Glomerular visceral epithelial cell (primary cell): ENCODE results near the gene CD164.
"Not testable (repeated sequence)": the region's sequence is repeated elsewhere in the genome, so short reads cannot be mapped to it uniquely, and the experiment has no call there.

Experiments
- DNase-seq: peaks from one replicate; pipeline ENCODE4 v3.0.0-alpha.2; 2016; ENCODE audit errors: extremely low spot score

CD164 gene

DNA sequence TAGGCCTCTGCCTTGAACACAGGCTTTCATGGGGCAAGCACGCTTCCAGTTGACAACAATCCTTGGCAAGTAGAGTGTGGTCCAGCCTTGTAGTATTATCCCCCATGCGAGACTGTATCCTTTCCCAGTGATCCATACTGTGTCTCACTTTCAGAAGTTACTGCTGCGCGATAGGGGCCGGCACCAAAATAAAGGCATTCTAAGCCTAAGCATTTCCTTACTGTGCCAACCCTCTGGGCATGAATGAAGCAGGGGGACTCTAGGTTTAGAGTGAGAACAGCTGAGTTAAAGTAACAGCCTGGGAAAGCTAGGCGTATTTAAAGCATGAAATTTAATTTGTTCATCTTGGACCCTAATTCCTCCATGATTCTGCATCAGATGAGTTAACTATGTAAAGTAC lies 39.4 kb downstream of the CD164 start:
- no peak for DNase-seq

DNA sequence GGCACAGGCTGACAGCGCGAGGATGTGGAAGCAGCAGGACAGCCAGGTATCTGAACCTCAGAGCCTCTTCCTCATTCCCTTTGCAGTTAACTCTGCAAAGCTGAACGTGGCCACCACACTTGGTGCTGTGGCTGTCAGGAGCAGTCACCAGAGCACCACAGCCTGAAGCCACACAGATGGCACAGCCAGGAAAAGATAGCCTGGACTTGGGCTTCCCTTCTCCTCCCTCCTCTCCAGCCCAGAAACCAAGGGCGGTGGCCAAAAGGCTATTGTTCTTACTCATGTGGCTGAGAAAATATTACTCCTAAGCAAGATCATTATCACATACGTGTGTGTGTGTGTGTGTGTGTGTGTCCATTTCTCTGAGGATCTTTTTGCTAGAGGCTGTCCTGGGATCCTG lies 39.8 kb downstream of the CD164 start:
- DNase-seq: no peak

DNA sequence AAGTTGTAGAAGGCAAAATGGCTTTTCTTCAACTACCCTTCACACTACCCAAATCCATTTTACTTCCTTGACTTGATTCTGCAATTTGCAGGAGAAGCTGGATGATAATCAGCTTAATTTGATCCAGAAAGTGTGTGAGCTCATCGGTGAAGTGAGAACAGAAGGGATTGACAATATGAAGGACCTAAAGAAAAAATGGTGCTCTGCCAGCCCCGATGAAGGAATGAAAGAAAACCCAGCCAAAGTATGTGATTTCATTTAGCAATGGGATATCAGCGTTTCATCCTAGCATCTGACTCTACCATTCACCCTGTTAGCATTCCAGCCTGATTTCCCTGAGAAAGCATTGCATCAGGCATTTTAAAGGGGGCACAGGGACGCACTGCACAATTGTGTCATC lies 41.5 kb downstream of the CD164 start:
- no peak for DNase-seq

DNA sequence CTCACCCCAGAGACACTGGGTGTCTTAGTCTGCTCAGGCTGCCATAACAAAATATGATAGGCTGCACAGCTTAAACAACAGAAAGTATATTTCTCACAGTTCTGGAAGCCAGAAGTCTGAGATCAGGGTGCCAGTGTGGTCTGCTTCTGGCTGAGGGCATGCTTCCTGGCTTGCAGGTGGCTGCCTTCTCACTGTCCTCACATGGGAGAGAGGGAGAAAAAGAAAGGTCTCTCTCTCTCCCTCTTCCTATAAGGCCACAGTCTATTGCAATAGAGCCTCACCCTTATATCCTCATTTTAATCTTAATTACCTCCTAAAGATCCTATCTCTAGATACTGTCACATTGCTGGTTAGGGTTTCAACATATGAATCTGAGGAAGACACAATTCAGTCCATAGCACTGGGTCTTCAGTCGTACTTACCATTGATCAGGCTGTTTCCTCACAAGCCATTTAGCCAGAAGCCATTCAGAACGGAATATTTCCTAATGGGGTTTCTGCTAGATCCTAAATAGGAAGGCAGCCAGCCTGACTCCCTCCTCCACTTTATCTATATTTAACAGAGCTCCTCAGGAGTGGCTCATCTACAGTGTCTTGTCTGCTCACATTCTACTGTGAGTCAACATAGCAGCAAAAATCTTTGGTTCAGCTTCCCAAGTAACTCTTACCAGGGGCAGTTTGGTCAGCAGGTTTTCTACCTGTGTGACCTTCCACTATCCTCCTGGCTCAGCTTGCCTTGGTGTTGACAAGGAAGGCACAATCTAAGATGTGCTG lies 42.2 kb downstream of the CD164 start:
- DNase-seq: no peak

DNA sequence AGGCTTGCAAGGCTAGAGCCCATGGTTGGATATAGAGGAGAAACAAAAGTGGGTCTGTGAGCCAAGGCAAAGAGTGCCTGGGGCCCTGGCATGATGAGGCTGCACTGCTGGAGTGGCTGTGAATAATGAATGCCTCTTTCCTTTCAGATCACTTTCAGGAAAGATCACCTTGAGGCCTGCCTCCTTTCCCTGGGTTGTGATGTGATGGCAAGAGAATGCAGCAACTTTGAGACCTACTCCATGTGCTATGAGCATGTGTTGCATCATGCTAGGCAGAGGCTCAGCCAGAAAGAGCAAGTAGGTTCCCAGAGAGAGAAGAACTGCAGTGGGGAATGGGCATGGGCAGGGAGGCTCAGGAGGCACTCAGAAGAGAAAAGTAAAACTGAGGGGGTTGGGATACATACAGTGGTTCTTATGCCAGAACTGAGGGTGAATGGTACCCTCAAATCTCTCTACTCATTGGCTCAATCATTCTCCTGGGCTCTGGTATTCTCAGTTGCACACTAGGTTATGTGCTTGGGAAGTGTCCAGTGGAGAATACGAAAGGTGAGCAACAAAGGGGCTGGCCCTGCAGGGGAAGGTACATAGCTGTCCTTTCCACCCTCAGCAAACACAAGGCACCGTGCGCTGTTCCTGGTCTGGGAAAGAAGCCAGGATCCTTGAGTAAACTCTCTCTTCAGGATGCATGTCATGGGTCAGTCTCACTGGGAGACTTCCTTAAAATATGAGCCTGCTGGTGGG lies 45.9 kb downstream of the CD164 start:
- no peak for DNase-seq

DNA sequence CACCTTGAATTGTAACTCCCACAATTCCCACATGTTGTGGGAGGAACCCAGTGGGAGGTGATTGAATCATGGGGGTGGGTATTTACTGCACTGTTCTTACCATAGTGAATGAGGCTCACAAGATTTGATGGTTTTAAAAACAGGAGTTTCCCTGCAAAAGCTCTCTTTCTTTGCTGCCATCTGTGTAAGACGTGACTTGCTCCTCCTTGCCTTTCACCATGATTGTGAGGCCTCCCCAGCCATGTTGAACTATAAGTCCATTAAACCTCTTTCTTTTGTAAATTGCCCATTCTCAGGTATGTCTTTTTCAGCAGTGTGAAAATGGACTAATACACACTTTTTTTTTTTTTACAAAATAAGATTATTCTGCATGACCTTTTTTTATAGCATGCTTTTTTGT lies 48.4 kb downstream of the CD164 start:
- not testable (repeated sequence) for DNase-seq

DNA sequence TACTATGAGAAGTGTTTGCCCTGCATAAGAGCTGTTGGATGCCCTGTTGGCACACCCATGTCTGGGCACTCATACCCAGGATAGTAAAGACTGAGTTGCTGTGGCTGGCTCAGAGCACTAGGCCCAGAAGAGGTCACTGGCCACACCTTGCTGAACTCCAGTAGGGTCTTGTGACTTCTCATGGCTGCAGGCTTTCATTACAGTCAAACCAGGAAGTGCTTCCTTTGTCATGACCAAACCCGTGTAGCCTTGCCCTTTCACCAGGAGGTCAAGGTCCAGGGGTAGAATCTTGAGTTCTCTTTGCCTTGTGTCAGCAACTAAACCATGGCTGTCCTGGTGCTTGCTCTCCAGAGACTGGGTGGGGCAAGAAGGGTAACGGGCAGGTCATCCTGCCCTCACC lies 49.5 kb downstream of the CD164 start:
- no peak for DNase-seq

DNA sequence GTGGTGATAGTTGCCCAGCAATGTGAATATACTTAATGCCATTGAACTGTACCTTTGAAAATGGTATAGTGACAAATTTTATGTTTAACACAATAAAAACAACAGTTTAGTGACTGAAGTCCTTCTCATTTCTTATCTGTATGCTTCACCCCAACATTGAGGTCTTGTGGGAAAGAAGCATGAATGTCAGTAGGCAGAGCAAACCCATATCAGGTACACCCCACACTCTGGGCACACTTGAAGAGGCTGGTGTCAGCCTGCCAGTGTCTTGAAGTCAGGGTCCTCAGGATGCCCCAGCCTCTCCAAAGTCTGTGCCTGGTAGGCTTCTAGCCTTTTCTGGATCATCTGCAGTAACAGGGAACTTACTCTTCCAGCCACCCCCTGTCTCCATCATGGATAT lies 51.2 kb downstream of the CD164 start:
- DNase-seq: no peak

DNA sequence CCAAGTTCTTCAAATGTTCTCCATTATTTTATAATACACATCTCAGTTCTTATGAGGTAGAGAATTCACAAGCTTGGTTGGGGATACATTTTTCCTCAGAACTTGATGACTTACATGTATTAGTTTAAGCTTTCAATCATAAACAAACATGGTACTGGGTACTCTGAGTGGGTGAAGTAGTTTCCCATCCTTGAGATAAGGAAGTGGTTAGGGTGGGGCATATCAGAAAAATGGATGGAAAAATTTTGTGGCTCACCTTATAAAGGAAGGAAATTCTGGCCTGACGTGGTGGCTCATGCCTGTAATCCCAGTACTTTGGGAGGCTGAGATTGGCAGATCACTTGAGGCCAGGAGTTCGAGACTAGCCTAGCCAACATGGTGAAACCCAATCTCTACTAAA lies 52.0 kb downstream of the CD164 start:
- DNase-seq: no peak

DNA sequence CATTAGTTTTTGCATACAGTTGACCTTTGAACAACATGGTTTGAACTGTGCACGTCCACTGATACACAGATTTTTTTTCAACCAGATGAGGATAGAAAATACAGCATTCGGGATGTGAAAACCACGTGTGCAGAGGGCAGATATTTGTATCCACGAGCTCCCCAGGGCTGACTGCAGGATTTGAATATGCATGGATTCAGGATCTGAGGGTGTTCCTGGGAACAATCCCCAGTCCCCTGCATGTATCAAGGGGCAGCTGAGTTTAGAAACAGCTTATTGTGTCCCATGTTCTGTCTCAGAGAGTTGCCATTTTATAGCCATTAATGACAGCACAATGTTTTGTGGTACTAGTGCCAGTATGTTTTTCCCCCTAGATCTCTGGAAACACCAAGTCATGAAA lies 53.6 kb downstream of the CD164 start:
- DNase-seq: no peak

DNA sequence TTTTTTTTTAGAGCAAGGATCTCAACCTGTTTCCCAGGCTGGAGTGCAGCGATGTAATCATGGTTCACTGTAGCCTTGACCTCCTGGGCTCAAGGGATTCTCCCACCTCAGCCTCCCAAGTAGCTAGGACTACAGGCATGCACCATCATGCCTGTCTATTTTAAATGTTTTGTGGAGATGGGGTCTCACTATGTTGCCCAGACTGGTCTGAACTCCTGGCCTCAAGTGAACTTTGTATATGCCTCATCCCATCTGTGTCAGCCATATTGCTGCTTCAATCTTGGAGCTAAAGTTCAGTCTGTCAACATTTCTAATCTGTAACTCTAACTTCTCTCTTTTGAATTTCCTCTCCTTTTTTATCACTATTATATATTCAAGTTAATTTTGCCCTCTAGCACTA lies 54.3 kb downstream of the CD164 start:
- no peak for DNase-seq

DNA sequence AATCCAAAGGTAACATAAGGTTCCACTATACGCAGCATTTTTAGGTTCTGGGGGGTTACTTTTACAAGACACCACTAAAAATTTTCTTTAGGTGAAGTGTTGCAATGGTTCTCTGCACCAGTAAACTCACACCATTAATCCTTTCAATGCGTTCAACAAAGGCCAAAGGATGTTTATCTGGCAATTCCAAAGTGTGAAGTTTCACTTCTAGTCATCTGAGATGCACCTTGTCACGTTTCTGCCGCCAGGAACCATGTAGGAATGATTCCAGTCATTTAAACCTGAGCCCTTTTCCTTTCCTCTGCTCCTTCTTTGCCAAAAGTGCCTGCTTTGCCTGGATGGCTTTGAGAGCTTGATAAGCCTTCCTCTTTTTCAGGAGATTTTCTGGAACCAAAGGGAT lies 54.8 kb downstream of the CD164 start:
- DNase-seq: no peak

DNA sequence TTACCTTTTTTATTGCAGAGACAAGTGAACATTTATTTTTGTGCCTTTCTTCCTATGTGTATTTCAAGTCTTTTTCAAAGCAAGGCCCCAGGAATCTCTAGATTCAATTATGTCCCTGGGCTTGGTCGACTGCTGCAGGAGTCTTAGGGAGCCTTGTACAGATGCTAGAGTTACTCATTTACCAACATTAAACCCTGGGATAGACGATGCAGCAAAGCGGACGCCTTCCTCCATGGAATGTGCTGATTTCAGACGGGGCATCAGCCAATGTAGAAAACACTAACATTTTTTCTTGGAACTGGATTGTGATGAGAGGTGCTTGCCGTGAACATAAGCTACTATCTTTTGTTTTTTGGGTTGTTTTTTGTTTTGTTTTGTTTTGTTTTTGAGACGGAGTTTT lies 55.9 kb downstream of the CD164 start:
- peak; percentile 15 for DNase-seq

DNA sequence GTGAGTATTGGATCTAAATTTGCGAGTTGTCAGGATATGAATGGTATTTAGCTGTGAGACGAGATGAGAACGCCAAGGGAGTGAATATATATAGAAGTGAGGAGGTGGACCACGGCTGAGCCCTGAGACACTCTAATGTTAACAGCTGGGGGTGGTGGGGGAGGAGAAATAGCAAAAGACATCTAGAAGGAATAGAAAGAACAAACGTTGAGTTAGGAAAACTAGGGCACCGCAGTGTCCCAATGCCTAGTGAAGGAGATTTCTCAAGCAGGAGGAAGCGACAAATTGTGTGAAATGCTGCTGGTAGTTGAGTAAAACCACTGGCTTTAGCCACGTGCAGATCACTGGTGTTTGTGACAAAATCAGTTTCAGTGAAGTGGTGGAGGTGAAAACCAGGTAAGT lies 56.9 kb downstream of the CD164 start:
- no peak for DNase-seq

DNA sequence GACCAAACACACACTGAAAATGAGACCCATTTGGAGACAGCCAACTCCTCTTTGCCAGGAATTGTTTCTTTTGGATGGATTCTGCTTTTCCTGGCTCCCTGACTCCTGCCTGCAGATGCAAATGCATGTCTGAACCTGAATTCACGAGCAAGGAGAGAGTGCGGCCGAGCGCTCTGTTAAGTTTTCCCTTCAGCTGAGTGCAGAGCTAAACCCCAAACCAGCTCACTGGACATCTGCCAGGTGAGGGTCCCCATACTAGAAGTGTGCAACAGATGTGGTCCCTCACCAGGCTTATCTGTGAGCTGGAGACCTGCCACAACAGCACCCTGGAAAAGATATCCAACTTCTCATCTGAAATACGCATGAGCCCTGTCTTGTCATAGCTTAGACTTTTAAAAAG lies 59.0 kb downstream of the CD164 start:
- DNase-seq: no peak

DNA sequence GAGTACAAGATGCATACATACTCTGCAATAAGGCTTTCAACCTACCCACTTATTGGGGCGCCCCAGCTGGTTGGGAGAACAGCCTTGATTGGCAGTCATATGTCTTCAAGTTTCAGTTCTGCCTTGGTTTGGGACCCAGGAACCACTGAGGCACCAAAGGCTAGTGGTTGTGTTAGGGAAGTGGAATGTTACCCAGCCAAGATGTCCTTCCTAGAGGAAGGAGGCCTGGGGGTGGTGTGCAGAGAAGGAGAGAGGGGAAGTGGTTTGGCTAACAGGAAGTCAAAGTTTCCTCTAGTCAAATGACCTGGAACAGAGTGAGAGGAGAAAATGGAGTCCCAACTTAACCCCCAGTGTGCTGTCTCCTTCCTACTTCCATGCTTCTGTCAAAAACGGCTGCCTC lies 59.4 kb downstream of the CD164 start:
- no peak for DNase-seq

DNA sequence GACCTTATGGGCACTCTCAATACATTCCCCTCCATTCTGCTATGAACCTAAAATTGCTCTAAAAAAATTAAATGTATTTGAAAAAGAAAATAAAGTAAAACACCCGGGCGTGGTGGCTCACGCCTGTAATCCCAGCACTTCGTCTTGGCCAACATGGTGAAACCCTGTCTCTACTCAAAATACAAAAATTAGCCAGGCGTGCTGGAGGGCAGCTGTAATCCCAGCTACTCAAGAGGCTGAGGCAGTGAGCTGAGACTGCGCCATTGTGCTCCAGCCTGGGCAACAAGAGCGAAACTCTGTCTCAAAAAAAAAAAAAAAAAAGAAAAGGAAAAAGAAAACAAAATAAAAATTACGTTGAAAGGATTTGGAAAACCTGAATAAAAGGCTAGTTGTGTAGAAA lies 60.5 kb downstream of the CD164 start:
- DNase-seq: no peak

DNA sequence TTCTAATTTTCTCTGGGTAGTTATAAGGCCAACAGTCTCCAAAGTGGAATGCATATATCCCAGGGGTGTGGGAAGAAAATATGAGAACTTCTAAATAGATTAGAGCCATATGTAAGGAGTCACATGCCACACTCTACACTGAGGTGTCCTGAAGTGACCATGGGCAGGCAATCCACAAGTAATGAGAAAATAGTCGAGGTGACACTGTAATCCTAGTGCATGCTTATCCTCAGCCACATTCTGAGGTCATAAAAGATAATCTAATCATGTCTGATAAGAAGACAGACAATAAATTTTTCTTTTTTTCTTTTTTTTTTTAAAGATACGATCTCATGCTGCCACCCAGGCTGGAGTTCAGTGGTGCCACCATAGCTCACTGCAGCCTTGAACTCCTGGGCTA lies 62.2 kb downstream of the CD164 start:
- DNase-seq: no peak

DNA sequence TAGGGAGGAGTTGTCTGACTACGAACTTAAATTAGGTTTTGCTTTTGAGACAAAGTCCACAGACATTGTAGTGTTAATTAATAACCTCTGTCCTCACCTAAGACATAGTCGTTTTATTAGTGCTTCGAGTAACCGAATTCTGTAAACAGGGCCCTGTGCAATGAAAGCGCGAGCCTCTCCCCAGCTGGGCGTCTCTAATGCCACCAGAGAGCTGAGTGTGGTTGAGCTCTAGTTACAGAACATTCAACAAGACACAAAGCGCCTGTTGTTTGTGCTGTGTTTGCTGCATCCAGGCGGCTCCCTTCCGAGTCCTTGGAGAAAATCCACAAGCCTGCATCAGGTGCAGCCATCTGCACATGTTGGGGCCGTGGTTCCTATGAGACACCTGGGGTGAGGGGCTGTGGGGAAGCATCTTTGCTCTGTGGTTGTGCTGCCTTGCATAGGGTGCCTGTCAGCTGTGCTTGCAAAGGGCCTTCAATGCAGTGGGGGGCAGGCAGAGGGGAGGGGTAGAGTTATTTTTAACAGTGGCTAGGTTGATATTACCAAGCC lies 63.9 kb downstream of the CD164 start:
- no peak for DNase-seq

DNA sequence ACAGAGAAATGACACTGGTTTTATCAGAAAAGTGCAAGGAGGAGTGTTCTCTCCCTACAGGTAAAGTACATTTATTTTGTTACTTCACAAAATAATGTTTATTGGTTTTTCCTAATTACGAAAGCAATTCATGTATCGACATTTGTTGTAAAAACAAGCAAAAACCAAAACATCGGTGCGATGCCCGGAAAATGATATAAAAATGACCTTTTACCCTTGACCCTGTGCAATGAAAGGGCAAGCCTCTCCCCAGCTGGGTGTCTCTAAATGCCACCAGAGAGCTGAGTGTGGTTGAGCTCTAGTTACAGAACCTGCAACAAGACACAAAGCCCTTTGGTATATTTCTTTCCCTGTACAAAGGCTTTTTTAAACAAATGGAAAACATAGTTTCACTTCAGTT lies 65.4 kb downstream of the CD164 start:
- DNase-seq: no peak
